Stimulated activated CD8-positive, alpha-beta memory T cell treated with anti-CD3 and anti-CD28 coated beads, Interleukin-7, amount 100 ng/mL, for 24 hours (primary cell): ENCODE results near the gene MERTK.
"Not testable (repeated sequence)": the region's sequence is repeated elsewhere in the genome, so short reads cannot be mapped to it uniquely, and the experiment has no call there.

Source experiments
- DNase-seq: peaks from one replicate; pipeline ENCODE4 v3.0.0-alpha.2; 2020; ENCODE audit warnings: low read depth

The MERTK gene

DNA sequence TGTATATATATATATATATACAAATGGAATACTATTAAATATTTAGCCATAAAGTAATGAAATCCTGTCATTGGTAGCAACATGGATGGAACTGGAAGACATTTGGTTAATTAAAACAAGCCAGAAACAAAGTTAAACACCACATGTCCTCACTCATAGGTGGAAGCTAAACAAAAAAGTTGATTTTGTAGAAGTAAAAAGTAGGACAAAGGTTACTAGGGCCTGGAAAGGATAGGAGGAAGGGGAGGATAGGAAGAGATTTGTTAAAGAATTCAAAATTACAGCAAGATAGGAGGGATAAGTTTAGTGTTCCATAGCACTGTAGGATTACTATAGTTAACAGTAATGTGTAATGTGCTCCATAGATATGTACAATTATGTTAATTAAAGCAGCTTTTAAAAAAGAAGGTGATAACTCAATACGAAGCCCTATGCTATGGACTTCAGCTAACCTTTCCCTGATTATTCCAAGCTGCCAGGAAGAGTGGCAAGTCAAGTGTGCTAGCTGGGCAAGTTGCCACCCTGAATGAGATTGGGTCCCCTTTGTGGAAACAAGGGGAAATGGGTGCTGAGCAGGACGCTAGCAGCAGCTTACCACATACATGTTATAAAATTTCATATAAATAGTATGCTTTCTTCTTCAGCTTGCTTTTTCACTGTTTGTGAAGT lies 12.3 kb downstream of the MERTK start:
- no peak for DNase-seq

DNA sequence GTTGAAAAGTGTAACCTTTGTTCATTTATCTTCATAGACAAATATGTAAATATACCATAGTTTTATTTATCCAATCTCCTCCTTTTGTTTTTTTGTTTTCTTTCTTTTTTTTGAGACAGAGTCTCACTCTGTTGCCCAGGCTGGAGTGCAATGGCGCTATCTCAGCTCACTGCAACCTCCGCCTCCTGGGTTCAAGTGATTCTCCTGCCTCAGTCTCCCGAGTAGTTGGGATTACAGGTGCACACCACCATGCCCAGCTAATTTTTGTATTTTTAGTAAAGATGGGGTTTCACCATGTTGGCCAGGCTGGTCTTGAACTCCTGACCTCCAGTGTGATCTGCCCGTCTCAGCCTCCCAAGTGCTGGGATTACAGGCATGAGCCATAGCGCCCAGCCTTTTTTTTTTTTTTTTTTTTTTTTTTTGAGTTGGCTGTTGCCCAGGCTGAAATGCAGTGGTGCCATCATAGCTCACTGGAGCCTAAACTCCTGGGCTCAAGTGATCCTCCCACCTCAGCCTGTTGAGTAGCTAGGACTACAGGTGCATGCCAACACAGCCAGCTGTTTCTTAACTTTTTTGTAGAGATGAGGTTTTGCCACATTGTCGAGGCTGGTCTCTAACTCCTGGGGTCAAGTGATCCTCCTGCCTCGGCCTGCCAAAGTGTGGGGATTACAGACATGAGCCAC lies 13.0 kb downstream of the MERTK start:
- not testable (repeated sequence) for DNase-seq

DNA sequence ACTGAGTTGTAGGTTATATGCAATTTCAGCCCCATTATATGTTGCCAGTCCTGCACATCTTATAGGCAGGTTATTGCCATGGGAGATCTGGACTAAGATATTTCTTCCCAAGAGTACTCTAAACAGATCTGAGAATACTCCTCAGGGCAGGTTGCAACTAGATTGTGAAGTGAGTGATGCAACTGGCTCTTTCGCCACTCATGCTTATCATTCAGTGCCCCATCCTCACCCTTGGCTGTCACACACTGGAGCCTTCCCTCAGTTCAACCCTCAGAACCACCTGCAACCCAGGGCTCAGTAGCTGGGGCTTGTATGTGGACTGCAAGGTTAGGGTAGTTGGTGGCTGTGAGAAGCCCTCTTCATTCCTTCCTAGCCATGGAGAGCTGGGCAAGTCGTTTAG lies 14.1 kb downstream of the MERTK start:
- no peak for DNase-seq

DNA sequence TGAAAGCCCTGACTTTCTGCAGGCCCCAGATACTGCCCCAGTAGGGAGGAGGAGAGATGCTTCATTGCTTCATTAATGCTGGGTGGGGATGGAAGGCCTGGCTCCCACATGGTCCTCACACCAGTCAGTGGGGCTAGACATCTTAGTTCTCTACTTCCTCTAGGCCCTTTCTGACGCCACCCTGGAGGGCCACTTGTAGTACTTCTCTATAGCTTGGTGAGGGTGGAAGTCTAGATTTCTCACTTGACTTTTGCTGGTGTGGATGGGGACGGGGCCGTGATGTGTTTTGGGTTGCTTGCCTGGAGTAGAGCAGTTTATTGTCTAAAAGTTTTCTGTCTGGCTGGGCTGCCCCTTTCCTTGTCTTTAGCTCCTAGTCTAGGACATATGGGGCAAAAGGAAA lies 18.7 kb downstream of the MERTK start:
- no peak for DNase-seq

DNA sequence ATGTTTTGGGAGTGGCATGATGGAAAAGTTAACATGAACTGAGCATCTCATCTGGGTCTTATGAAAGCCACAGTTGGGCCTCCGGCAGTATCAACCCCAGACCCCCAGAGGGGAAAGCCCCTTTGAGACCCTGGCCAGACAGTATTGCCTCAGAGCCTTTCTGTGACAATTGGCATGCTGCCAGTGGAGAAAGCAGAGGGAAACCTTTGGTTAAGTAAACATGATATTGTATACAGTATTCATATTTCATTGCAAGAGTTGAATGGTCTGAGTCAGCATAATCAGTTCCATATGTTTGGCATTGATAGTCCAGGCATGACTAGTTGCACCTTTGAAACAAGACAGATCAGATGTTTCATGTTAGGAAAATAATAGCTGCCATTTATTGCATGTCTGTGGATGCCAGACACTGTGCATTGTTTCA lies 20.0 kb downstream of the MERTK start:
- no peak for DNase-seq

DNA sequence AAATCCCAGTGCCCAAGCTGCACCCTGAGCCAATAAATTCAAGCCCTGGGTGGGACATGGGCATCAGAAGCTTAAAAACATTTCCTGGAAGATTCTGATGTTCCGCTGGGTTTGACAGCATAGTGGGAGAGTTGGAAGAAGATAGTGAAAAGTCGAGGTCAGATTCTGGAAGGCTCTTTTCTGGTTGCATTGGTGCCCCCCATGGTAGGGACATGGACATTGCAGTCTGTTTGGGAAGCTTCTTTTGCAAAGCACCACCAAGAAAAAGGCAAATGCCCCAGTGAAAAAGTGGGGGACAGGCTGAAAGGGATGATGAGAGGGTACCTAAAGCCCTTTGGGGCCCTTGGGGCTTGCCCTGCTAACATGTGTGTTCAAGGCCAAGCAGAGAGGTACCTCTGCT lies 21.0 kb downstream of the MERTK start:
- DNase-seq: no peak

DNA sequence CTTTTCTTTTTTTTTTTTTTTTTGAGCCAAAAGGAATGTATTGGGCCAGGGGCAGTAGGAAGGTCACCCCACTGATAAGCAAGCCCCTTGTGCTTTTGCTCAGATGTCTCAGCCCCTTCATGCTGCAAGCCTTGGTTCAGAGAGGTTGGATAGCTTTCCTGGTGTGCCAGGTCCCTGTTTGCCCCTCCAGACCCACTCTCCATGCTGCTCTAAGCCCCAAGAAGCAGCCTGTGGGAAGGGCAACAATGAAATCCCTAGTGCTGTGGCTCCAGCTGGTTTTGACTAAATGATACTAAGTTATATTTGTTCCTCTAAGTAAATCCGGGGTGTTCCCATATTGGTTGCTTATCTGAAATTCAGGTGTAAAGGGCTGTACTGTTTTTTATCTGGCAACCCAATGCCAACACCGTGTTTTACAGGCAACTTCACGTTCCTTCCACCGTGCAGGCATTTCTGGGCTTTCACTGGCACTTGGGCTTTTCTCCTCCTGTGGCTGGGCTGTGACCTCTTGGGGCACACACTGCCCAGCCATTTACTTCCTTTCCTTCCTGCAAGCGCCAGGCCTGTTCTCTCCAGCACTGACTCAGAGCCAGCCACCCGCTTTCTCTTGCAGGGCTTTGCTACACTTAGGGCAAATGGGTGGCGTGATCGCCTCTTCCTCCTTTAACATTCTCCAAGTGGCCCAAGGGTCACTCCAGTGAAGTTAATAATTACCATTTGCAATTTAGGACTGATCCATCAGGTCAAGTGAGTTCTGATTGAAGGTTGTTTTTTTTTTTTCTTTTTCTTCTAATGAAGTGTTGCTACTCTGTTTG lies 21.6 kb downstream of the MERTK start:
- DNase-seq: no peak

DNA sequence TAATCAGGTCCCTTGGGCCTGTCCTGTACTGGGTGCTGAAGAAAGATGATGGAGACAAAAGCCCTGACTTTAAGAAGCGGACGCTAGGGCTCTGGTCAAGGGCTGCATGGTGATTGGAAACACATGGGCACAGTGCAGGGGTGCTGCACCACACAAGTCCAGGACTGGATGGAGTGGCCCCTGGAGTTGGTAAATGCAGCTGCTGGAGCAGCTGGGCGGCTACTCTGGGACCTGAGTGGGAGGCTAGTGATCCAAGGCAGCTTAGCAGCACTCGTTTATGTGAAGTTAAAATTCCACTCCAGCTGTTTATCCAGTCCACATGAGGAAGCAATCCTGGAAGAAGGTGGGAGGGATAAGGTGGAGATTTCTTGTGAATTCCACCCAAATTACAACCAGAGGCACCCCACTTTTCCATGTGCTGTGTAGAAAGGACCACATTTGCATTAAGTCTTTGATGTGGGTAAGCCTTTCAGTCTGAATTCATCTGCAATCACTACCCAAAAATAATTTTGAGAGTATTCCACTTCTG lies 24.9 kb downstream of the MERTK start:
- no peak for DNase-seq

DNA sequence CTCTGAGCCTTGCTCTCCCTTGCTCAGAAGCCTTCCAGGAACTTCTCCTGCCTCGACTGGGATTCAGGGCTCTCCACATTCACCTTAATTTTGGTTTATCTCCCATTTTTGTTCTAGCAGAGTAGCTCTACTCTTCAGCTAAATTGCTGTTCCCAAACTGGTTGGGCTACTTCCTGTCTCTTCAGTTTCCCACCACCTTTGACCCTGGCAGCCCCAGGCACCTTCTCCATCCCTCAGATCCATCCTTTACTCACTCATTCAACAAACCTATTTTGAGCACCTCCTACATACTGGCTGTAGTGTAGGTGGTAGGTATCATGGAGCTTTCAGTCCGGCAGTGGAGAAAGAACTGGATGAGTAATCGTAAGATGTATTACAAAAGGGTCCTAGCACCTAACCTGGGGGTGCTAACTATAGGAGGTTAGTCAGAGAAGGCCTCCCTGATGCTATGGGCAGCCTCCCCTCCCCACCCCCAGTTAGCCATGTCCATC lies 26.3 kb downstream of the MERTK start:
- DNase-seq: no peak

DNA sequence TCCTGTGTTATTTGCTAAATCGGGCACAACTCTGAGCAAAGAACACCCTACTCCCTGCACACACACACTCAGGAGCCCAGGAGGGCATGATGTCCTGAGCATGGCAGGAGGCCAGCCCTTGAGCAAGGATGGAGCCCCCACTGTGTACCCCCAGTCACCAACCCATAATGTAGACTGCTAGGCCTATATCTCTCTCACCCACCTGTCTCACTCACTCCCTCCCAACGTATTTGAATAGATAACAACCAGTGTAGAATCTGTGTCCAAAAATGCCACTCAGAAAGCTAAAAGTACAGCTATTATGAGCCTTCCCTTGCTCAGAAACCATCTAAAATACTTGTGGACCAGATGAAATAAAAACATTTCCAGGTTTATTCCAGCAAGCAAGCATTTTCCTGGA lies 29.3 kb downstream of the MERTK start:
- no peak for DNase-seq

DNA sequence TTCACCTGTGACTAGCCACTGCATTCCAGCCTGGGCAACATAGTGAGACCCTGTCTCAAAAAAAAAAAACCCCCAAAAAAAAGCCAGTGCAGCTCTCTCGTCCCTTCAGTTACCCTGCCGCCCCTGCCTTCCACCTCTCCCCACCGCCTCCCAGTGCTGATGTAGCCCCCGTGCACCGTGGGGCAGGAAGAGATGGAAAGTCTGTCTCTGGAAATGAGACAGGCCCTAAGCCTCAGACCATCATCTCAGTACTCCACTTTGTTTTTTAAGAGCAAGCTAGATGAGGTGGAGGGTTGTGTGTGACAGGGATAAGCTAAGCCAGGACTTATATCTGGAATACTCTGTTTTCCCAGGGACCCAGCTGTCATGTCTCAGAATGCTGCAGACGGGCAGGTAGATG lies 32.0 kb downstream of the MERTK start:
- no peak for DNase-seq

DNA sequence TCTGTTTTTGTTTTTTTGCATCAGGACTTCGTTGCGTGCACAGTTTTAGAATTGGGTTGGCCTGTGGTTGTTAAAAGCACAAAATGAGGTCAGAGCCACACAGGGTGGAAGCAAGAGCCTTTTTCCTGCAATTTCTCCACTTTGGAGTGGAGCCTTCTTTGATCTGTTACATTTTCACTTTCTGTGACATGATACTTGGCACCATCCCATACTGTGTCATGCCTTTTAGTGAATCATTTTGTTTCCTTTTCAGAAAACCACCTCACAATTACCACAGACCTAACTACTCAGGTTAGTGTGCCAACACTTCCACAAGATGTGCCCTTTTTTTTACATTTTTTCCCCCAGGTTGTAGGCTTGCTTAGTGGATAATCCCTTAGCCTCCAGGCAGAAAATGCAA lies 32.5 kb downstream of the MERTK start:
- no peak for DNase-seq

DNA sequence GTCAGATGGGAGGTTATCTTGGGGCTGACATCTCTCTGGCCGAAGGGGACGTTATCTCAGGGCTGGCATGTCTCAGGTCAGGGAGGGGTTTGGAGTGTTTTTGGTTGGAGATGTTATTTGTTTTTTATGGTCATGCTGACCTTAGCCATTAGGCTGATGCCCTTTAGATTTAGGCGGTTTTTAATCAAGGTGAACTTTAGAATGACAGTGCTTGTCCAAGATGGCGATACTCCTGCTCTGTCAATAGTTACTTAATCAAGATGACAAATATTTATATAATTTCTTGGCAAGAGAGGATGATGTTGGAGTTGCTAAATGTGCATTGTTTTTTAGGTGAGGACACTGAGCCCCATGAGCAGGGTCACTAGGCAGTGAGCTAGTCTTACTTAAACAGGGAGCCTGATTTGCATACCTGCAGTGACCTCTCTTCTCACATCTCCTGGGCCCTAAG lies 34.5 kb downstream of the MERTK start:
- DNase-seq: no peak

DNA sequence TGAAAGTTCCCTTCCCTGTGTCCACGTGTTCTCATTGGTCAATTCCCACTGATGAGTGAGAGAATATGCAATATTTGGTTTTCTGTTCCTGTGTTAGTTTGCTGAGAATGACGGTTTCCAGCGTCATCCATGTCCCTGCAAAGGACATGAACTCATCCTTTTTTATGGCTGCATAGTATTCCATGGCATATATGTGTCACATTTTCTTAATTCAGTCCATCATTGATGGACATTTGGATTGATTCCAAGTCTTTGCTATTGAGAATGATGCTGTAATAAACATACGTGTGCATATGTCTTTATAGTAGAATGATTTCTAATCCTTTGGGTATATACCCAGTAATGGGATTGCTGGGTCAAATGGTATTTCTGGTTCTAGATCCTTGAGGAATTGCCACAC lies 35.5 kb downstream of the MERTK start:
- DNase-seq: not testable (repeated sequence)

DNA sequence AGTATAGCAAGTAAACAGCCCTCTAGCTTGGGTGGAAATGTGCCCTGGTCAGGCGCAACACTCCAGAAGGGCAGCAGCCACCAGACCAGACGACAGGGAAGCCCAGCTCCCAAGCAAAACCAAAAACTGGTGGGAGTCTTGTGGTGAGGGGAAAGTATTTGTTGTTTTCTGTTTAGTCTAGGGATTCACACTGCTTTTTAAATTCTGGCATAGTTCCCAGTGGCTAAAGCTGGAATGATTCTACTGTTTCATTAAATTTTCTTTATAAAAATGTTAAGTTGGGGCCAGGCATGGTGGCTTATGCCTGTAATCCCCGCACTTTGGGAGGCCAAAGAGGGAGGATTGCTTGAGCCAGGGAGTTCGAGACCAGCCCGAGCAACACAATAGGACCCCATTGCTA lies 38.5 kb downstream of the MERTK start:
- DNase-seq: no peak

DNA sequence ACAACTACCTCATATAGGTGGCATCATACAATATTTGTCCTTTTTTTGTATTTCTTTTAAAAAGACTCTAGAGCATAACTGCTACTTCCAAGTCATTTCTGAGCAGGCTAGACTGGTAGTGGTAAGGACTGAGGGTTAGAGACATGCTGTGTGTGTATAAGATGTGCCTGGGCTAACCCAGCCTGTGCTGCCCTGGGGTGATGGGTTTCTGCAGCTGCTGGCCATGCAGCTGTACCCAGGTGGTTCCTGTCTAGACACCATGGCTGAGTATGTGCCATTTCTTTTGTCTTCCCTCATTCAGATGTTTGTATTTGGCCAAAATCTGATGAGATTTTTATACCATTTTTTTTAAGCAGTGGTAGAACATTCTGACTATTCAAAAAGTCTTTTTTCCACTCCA lies 40.0 kb downstream of the MERTK start:
- no peak for DNase-seq

DNA sequence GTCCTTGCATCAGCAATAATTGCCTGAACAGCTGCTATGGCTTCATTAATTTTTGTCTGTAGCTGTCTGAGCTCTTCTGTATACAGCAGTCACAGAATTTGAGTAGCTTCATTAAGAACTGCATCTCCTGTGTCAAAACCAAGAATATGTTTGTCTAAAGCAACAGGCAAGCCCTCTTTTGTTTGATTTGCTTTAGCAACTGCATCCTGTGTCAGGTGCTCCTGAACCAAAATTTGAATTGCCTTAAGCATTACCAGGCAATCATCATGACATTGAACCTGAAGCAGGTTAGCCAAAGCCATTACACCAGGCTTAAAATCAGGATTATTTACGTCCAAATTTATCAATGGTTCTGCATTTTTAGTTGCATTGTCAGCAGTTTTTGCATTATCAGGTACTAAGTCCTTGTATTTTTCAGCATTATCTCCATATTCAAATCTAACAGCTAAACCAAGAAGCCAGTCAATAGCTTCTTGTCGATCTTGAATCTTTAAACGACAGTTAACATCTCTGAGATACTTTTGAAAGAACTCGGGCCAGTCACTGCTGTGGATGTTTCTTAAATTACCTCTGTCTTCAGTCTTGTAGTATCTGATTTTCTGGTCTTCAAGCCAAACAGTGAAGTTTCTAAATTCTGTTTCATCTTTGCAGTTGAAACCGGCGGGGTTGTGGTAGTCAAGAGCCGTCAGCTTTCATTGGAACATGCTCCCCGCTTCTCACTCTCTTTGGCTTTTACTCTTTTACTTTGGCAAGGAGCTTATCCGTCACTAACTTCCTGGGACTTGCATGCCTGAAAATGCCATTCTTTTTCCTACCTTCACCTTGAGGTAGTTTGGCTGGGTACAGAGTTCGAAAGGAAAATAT lies 42.2 kb downstream of the MERTK start:
- no peak for DNase-seq

DNA sequence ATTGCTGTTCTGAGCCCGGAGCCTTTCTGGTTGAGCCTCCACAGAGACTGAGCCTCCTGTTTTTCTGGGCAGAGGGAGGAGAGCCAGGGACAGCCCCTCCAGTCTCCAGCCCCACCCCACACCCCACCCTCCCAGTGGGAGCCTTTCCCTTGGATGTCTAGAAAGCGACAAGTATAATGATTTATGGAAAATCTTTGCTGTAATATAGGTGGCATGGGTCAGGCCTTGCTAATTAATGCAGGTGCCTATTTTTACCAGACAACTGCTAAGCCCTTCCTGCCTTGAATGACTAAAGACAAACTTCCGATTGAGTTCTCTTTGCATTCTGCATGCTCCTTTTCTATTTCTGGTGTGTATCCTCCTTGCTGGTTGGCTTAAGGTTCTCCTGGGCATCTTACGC lies 43.1 kb downstream of the MERTK start:
- no peak for DNase-seq

DNA sequence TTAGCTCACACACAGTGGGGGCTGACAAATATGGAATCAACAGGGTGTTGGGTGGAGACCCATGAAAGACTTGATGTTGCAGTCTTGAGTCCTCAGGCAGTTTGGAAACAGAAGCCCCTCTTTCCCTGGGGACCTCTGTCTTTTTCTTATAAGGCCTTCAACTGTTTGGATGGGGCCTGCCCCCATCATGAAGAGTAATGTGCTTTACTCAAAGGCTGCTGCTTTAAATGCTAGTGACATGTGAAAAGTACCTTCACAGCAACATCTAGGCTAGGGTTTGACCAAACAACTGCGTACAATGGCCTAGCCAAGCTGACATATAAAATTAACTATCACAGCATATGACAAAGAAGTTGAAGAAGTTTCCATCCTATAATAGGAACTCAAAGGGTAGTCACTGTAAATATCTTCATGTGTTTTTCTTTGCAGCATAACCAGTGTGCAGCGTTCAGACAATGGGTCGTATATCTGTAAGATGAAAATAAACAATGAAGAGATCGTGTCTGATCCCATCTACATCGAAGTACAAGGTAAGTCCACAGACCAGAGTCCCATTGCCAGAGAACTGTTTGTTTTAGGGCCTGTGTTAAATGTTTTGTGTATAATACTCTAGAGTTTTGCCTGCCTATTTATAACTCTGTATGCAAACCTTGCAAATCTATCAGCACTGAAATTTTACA lies 46.3 kb downstream of the MERTK start:
- DNase-seq: no peak

DNA sequence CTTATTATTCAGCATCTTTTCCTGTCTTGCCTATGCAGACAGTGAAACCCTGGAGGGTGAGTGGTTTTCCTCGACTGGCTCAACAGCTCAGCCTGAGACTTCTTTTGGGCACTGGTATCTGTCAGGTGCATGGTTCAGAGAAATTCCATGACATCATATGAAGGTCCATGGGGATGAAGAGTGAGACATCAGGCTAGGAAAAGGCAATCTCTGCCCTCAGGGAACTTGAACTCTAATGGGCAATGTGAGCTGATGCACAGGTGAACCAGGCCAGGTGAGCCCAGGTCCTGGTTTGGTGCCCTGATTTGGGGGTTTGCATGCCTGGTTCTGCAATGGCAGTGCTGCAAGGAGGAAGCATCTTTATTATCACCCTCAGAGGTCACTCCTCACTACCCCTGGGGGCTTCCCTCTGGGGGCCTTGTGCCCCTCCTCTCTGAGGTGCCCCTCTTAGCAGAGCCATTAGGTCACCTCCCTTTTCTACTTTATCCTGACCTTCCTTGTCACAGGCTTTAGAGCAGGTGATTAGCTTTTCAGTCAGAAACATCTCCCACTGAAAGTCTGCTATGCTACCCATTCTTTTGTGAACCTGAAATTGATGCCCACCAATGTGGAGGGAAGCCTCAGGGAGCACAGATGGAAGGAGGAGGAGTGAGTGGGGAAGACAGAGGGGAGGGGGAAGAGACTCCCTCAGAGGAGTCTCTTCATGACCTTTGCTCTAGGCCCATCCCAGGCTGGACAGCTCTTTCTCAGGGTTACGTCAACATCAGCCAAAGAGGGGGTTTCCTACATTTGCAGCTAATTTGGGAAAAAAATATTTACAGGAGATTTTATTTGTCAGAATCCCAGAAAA lies 47.3 kb downstream of the MERTK start:
- no peak for DNase-seq
